IMR-90 (cell line): ENCODE measurements around the gene CELF5. TPM values are rescaled to one million over a fixed set of nuclear protein-coding genes. Genes with fewer than 3 reads are reported as not detected.
"Not testable (repeated sequence)": the region's sequence is repeated elsewhere in the genome, so short reads cannot be mapped to it uniquely, and the experiment has no call there.

Experiments used
- ATAC-seq: fragments of 200-7000 bp; cut with Tn5 transposase; 2 replicates; pipeline ENCODE4 v1.9.1; 2020; ENCODE audit warnings: low read depth, mild to moderate bottlenecking, moderate library complexity
- BruUV-seq: library from RNA; stranded (reverse); fragments of 400-500 nt; replicated peaks from 2 replicates; lab custom pipeline; 2021; lab: Mats Ljungman, UMichigan
- CTCF ChIA-PET: fragments of 300-600 bp; formaldehyde crosslinking; extraction: SDS; loops from one replicate; lab custom pipeline; 2021; ENCODE audit warnings: antibody characterized with exemption; lab: Yijun Ruan, JAX
- POLR2A ChIA-PET: fragments of 300-600 bp; sonication (Branson Sonifier 250); formaldehyde crosslinking; loops from one replicate; lab custom pipeline; 2022; ENCODE audit warnings: antibody characterized with exemption; ENCODE audit not compliant: unreplicated experiment; lab: Charles Lee
- DNase-seq: peaks from one replicate; pipeline ENCODE4 v3.0.0; 2013
- H2AFZ ChIP-seq: replicated peaks from 2 replicates; pipeline ENCODE3; 2013; ENCODE audit warnings: low read length, mild to moderate bottlenecking; ENCODE audit not compliant: poor library complexity
- H2AK5ac ChIP-seq: 2 replicates; pipeline ENCODE4 v1.6.1; 2013; ENCODE audit warnings: low read depth, low read length, inconsistent platforms
- H2AK9ac ChIP-seq: replicated peaks from 2 replicates; pipeline ENCODE3; 2013; ENCODE audit warnings: mild to moderate bottlenecking, low read depth, low read length, moderate library complexity; ENCODE audit not compliant: poor library complexity
- H2BK120ac ChIP-seq: 2 replicates; pipeline ENCODE4 v1.6.1; 2013; ENCODE audit warnings: low read depth, low read length, inconsistent platforms
- H2BK15ac ChIP-seq: 3 replicates; pipeline ENCODE4 v1.6.1; 2013; ENCODE audit warnings: low read depth, low read length, inconsistent platforms
- H2BK20ac ChIP-seq: 2 replicates; pipeline ENCODE4 v1.6.1; 2013; ENCODE audit warnings: low read depth, mild to moderate bottlenecking, inconsistent platforms, low read length, moderate library complexity
- H2BK5ac ChIP-seq: 2 replicates; pipeline ENCODE4 v1.6.1; 2013; ENCODE audit warnings: mild to moderate bottlenecking, low read depth, low read length, inconsistent platforms; ENCODE audit not compliant: poor library complexity, severe bottlenecking
- H3K14ac ChIP-seq: replicated peaks from 2 replicates; pipeline ENCODE4 v1.6.1; 2013; ENCODE audit warnings: low read depth, low read length, inconsistent platforms
- H3K18ac ChIP-seq: 2 replicates; pipeline ENCODE4 v1.6.1; 2013; ENCODE audit warnings: low read depth, low read length, control low read depth
- H3K23ac ChIP-seq: 2 replicates; pipeline ENCODE4 v1.6.1; 2013; ENCODE audit warnings: low read depth, low read length, inconsistent platforms
- H3K27ac ChIP-seq: 2 replicates; pipeline ENCODE4 v1.5.1; 2013; ENCODE audit warnings: mild to moderate bottlenecking, control low read depth, low read length; ENCODE audit not compliant: insufficient read depth
- H3K27me3 ChIP-seq: 2 replicates; pipeline ENCODE4 v1.6.1; 2013; ENCODE audit warnings: low read length; ENCODE audit not compliant: control insufficient read depth, insufficient read depth
- H3K36me3 ChIP-seq: 2 replicates; pipeline ENCODE4 v1.6.1; 2013; ENCODE audit warnings: low read length, mixed read lengths; ENCODE audit not compliant: control insufficient read depth, insufficient read depth
- H3K4ac ChIP-seq: 2 replicates; pipeline ENCODE4 v1.6.1; 2013; ENCODE audit warnings: low read depth, low read length, inconsistent platforms
- H3K4me1 ChIP-seq: 2 replicates; pipeline ENCODE4 v1.6.1; 2013; ENCODE audit warnings: low read length, mixed read lengths; ENCODE audit not compliant: control insufficient read depth, insufficient read depth
- H3K4me2 ChIP-seq: 2 replicates; pipeline ENCODE4 v1.6.1; 2013; ENCODE audit warnings: low read depth, mild to moderate bottlenecking, control low read depth, low read length, moderate library complexity
- H3K4me3 ChIP-seq: 2 replicates; pipeline ENCODE4 v1.5.1; 2013; ENCODE audit warnings: low read depth, mild to moderate bottlenecking, control low read depth, low read length, moderate library complexity; ENCODE audit not compliant: insufficient read depth
- H3K56ac ChIP-seq: 2 replicates; pipeline ENCODE4 v1.6.1; 2013; ENCODE audit warnings: low read length, inconsistent platforms; ENCODE audit not compliant: insufficient read depth; ENCODE audit errors: extremely low read depth
- H3K79me1 ChIP-seq, 2 experiments: 2 replicates each; pipeline ENCODE4 v1.6.1; 2013; ENCODE audit warnings: low read length in 2 of 2, inconsistent platforms in 1 of 2, low read depth in 1 of 2
- H3K9ac ChIP-seq: 2 replicates; pipeline ENCODE4 v1.6.1; 2013; ENCODE audit warnings: low read depth, low read length, control low read depth
- H3K9me1 ChIP-seq: 2 replicates; pipeline ENCODE4 v1.6.1; 2013; ENCODE audit warnings: low read length, inconsistent platforms; ENCODE audit not compliant: insufficient read depth
- H3K9me3 ChIP-seq: 2 replicates; pipeline ENCODE4 v1.6.1; 2013; ENCODE audit warnings: low read length; ENCODE audit not compliant: control insufficient read depth, insufficient read depth
- H4K20me1 ChIP-seq: 2 replicates; pipeline ENCODE4 v1.6.1; 2013; ENCODE audit warnings: low read length, inconsistent platforms; ENCODE audit not compliant: insufficient read depth
- H4K5ac ChIP-seq: 2 replicates; pipeline ENCODE4 v1.6.1; 2013; ENCODE audit warnings: mild to moderate bottlenecking, low read depth, low read length, control low read depth
- H4K8ac ChIP-seq, 2 experiments: 2 replicates each; pipeline ENCODE4 v1.6.1; 2013; ENCODE audit warnings: low read depth in 2 of 2, low read length in 2 of 2, control low read depth in 1 of 2, inconsistent platforms in 1 of 2
- H4K91ac ChIP-seq: 2 replicates; pipeline ENCODE4 v1.6.1; 2013; ENCODE audit warnings: low read depth, low read length, inconsistent platforms; ENCODE audit not compliant: insufficient read depth
- MXI1 ChIP-seq: IDR thresholded peaks from 2 replicates; pipeline ENCODE4 v1.6.1; 2012; ENCODE audit warnings: low read depth, mild to moderate bottlenecking, low read length, moderate library complexity, borderline replicate concordance
- RCOR1 ChIP-seq: IDR thresholded peaks from 2 replicates; pipeline ENCODE4 v1.6.1; 2012; ENCODE audit warnings: mild to moderate bottlenecking, low read length, improper control_type of control experiment; ENCODE audit not compliant: insufficient replicate concordance
- WGBS, 2 experiments: methylation state at CpG; one replicate each; pipeline versions ENCODE4 v1.1.5 to v1.1.7; 2013; ENCODE audit warnings: missing lambda C conversion rate in 2 of 2; ENCODE audit not compliant: insufficient read length in 1 of 2; ENCODE audit errors: extremely low coverage in 2 of 2; 5-methylcytosine and 5-hydroxymethylcytosine counted together
- dilution Hi-C: fragments of 300-500 bp; cut with HindIII; formaldehyde crosslinking; loops from one replicate; pipeline ENCODE4 v1.14.3; 2018; ENCODE audit warnings: low sequenced_read_pairs; ENCODE audit not compliant: unreplicated experiment
- in situ Hi-C: fragments of 300-500 bp; cut with MboI; formaldehyde crosslinking; loops from 3 replicates; pipeline ENCODE4 v1.14.3; 2019; ENCODE audit warnings: low sequenced_read_pairs, inconsistent platforms, mixed read lengths
- intact Hi-C: fragments of 100-400 bp; cut with micrococcal nuclease; formaldehyde crosslinking; loops from 2 replicates; pipeline ENCODE4 v1.10.0; 2022
- polyA plus RNA-seq, 3 experiments: library from polyadenylated mRNA; depleted of rRNA; stranded (reverse); fragments of >200 nt; gene quantifications; 2 replicates each; pipeline ENCODE4 v1.2.3, GENCODE V29; 2012; ENCODE audit warnings: low replicate concordance in 1 of 3
- total RNA-seq: library from RNA; depleted of rRNA; stranded (reverse); fragments of >200 nt; gene quantifications from 2 replicates; pipeline ENCODE4 v1.2.3, GENCODE V29; 2012

The CELF5 gene
- total and polyA plus RNA-seq, 2 of the 4 experiments (the other 2 are of a cell fraction): 0.02 TPM; not detected in 1

DNA sequence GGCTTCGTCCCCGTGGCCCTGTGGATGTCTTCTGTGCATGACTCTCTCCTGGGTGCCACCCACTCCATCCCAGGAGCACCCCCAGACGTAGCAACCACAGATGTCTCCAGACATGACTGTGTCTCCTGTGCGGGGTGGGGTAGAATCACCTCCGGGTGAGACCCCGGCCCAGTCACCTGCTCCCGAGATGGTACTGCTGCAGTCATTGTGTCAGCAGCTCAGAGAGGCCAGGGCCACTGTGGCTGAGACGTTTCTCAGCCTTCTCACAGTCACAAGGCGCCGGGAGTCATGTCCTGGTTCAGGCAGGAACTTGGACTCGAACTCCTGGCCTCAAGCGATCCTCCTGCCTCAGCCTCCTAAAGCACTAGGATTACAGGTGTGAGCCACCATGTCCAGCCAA lies 22.1 kb upstream of the CELF5 start:
- H2BK15ac ChIP-seq: no peak overlapping the region
- POLR2A ChIA-PET: no interaction called here
- TF ChIP-seq MXI1 (no peak), RCOR1 (no peak)
- peaks cover 37% of the 10 kb centered on the region for H3K36me3 ChIP-seq
- H2AK5ac ChIP-seq: no peak overlapping the region
- no peak overlapping the region for H4K8ac ChIP-seq
- ATAC-seq: no peak
- in situ Hi-C loops (no loop called here), dilution Hi-C loops (no loop called here), intact Hi-C loops (no loop called here)
- H3K27ac ChIP-seq: no peak overlapping the region
- H4K91ac ChIP-seq: no peak overlapping the region
- no peak overlapping the region for H2AFZ ChIP-seq
- H3K4me3 ChIP-seq: no peak overlapping the region
- no peak overlapping the region for H3K4ac ChIP-seq
- no peak overlapping the region for H3K18ac ChIP-seq
- no peak overlapping the region for H2BK20ac ChIP-seq
- H3K9me1 ChIP-seq: no peaks in the 10 kb centered on the region
- H3K27me3 ChIP-seq: no peaks in the 10 kb centered on the region
- no peak overlapping the region for H3K23ac ChIP-seq
- H2BK5ac ChIP-seq: no peak overlapping the region
- no peaks in the 10 kb centered on the region for H3K9me3 ChIP-seq
- H2AK9ac ChIP-seq: no peak overlapping the region
- WGBS, 2 experiments: 84% methylated on average over 12 of the region's 12 CpGs; no CpG with 5 or more reads in 1 of the 2 experiments
- H3K4me1 ChIP-seq: no peaks in the 10 kb centered on the region
- H2BK120ac ChIP-seq: no peak overlapping the region
- H3K79me1 ChIP-seq: no peaks in the 10 kb centered on the region; a peak in 2 of 4 replicates
- BruUV-seq: no TSS peak
- H3K9ac ChIP-seq: no peak overlapping the region
- no peak overlapping the region for H3K14ac ChIP-seq
- DNase-seq: no peak
- no peak overlapping the region for H3K56ac ChIP-seq
- no peak overlapping the region for H4K5ac ChIP-seq
- CTCF ChIA-PET: interaction anchor here (1.3 kb wide), 1 partner anchor 14 kb away, joined by 3 read pairs; no protein-coding TSS in a partner anchor
- no peaks in the 10 kb centered on the region for H4K20me1 ChIP-seq
- H3K4me2 ChIP-seq: no peak overlapping the region

DNA sequence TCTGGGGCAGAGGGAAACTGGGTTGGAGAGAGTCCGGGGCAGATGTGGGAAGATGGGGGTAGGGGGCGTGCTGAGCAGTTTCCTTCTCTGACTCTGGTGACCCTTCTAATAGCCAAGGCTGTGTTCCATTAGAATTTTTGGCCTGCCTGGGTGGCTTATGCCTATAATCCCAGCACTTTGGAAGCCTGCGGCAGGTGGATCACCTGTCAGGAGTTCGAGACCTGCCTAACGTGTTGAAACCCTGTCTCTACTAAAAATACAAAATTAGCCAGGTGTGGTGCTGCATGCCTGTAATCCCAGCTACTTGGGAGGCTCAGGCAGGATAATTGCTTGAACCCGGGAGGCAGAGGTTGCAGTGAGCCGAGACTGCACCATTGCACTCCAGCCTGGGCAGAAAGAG lies 21.6 kb upstream of the CELF5 start:
- CTCF ChIA-PET, H2AK5ac ChIP-seq, H3K56ac ChIP-seq, H3K14ac ChIP-seq, DNase-seq, H3K4me2 ChIP-seq, ATAC-seq, BruUV-seq, in situ Hi-C loops, H2BK15ac ChIP-seq, H3K4ac ChIP-seq, H4K5ac ChIP-seq, H2BK5ac ChIP-seq, dilution Hi-C loops, H4K91ac ChIP-seq, H3K9me1 ChIP-seq, H3K79me1 ChIP-seq, H3K27me3 ChIP-seq, H4K20me1 ChIP-seq, H3K18ac ChIP-seq, H3K23ac ChIP-seq, H2BK120ac ChIP-seq, H4K8ac ChIP-seq, H3K9me3 ChIP-seq, H3K9ac ChIP-seq, H3K4me1 ChIP-seq, H3K4me3 ChIP-seq, H3K27ac ChIP-seq, H2AFZ ChIP-seq, POLR2A ChIA-PET, intact Hi-C loops, H2BK20ac ChIP-seq, H2AK9ac ChIP-seq: not testable (repeated sequence)
- peaks cover 39% of the 10 kb centered on the region for H3K36me3 ChIP-seq
- WGBS, 2 experiments: 100% methylated on average over 1 of the region's 7 CpGs; no CpG with 5 or more reads in 1 of the 2 experiments
